GM18873 (cell line): ENCODE results near the gene EPDR1.

Experiments
- ATAC-seq: cut with Tn5 transposase; IDR thresholded peaks from one replicate; pipeline ENCODE4 v1.9.1; 2021; ENCODE audit warnings: mild to moderate bottlenecking, moderate library complexity, moderate number of reproducible peaks; ENCODE audit not compliant: unreplicated experiment, low FRiP score

EPDR1 gene

DNA sequence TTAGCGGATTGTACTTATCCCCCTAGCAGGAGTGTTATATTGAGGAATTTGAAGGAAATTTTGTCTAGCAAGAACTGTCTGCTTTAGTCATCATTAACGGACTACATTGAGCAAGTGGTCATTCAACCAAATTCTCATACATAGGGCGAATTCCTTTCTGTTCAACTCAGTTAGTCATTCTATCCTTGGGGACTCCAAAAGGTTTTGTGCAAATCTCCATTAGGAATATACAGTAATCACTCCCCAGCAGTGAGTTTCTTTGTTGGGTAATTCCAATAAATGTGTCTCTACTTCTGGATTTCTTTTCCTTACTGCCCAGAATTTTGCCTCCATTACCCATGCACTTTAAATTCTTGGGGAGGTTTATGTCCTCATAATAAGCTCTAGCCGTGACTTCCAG is 51.1 kb downstream of the EPDR1 start:
- ATAC-seq, result no peak

DNA sequence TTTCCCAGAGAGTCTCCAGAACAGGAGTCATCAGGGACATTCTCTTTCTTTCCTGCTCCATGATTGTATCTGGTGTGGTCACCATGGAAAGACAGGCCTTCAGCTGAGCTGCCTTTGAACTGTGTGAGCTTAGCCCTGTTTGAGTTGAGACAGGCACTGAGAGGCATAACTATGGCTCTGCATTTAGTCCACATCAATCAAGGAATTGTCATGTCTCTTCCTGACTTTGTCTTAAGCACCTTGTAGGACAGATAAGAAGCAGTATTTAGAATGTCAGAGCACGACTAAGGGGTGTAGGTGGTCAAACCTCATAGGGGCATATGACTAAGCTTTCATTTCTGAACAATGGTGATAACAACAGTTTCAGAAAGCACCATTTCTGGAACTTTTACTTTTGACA is 53.5 kb downstream of the EPDR1 start:
- no peak for ATAC-seq

DNA sequence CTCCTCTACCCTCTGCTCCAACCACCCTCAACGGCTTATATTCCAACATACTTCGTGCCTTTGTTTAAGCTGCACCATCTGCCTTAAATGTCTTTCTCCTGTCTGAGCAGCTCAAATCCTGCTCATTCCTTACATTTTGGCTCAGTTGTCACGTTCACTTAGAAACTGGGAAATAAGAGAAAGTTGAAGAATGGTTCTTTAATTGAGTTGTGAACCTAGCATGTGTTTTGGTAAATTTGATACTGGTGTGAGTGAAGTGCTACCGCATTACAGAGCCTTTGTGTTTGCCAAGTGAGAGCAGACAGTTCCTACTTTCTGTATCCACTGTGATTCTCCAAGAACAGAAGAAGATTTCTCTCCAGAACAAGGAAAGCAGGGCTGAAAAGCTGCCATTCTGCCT is 54.3 kb downstream of the EPDR1 start:
- no peak for ATAC-seq

DNA sequence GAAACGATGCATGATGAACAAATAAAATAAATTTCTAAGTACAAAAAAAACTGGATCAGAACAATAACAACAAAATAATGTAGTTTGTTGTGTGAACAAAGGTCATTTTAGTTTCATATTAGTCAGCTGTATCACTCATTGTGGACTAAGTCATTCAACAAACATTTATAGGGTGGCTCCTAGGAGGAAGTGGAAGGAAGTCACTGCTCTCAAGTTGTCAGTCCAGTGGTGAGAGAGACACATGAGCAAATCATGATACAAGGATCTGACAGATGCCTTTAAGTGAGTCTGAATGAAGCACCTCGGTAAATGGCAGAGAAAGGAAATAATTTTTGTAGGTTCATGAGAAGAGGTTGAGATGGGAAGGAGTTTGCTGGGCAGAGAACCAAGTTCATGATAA is 56.8 kb downstream of the EPDR1 start:
- ATAC-seq, result no peak

DNA sequence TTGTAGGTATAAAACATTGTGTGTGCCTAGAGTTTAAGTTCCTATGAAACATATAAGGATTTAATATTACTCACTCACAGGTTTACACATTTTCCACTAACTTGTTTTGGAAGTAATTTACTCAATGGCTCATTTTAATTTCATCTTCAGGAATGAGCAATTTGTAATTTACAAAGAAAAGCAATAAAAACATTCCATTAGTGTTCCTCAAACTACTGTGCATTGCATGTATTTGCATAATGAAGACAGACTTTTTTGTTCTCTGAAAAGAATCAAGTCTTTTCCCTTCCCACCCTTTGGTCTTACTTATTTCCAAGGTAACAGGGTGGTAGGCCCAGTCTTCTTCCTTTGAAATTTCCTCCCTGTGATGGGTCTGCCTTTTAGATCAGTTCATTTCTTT is 61.2 kb downstream of the EPDR1 start:
- no peak for ATAC-seq

DNA sequence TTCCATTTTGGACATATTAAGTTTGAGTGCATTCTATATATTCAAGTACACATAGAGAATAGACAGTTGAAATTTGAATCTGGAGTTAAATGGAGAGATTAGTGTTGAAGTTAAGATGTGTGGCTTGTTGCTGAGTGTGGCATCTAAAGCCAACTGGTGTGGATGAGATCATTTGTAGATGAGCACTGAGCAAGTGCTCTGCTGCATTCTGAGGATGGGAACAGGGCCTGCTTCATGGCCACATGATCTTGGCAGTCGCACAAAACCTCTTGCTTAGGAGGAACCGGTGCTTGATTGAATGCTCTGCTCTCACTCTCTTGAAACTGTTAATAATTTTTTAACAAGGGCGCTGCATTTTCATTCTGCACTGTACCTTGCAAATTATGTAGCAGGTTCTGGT is 62.0 kb downstream of the EPDR1 start:
- no peak for ATAC-seq

DNA sequence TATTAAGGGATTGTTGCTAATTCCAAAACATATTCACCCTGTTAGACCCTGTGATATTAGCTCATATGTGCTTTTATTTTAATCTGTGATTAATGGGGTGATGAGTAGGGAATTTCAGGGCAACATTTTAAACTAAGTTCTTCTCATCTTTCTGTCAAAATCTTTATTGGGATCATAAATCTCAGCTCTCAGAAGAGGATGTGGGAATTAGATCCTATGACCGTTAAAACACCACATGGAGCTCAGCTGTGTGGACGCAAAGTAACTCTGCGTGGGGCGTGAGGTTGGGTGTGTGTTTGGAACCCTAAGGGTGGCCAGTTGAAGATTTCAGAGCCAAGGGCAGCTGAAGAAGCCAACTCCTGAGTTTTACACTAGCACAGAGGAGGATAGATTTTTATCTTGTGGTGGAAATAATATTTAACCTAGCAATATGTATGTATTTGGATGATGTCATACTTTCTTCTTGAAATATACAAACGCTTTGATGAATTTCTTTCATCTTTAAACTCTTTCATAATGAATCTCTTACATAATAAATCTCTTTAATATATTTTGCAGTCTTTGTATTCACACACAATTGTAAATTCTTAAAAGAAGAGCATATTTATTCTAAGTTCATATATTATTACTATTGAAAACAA is 64.4 kb downstream of the EPDR1 start:
- ATAC-seq, result no peak

DNA sequence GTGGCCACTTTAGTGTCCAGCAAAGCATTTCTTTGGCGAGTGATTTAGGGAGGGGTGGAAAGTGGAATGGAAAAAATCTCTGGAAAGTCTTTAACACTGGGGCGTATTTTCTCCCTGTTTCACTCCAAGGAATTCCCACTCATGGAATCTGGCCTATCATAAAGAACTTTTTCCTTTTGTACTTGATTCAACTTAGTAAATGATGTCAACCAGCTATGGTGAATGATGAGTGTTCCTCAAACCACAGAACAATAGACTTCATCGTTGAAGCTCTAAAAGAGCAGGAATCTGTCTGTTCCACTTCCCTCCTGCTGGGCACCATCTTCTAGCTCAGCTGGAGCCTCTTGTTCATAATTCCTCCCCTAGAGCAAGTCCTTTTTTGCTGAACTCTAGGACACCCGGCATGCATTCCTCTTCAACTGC is 66.5 kb downstream of the EPDR1 start:
- ATAC-seq, result no peak

DNA sequence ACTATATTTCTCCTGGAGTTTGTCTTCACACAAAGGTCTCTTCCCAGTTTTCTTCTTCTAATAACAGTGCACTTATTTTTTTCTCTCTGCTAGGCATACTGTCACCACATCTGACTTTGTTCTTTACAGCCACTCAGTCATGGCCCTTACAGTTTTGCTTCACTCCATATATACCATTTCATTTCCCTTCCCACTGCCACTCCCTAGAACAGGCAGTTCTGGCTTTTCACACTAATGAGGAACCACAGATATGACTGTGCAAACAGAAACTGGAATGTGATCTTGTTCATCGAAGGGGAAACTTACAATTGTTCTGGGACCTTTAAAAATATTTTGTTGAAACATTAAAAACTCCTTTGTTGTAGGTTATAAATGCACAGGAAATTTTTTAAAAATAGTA is 67.3 kb downstream of the EPDR1 start:
- ATAC-seq, result no peak

DNA sequence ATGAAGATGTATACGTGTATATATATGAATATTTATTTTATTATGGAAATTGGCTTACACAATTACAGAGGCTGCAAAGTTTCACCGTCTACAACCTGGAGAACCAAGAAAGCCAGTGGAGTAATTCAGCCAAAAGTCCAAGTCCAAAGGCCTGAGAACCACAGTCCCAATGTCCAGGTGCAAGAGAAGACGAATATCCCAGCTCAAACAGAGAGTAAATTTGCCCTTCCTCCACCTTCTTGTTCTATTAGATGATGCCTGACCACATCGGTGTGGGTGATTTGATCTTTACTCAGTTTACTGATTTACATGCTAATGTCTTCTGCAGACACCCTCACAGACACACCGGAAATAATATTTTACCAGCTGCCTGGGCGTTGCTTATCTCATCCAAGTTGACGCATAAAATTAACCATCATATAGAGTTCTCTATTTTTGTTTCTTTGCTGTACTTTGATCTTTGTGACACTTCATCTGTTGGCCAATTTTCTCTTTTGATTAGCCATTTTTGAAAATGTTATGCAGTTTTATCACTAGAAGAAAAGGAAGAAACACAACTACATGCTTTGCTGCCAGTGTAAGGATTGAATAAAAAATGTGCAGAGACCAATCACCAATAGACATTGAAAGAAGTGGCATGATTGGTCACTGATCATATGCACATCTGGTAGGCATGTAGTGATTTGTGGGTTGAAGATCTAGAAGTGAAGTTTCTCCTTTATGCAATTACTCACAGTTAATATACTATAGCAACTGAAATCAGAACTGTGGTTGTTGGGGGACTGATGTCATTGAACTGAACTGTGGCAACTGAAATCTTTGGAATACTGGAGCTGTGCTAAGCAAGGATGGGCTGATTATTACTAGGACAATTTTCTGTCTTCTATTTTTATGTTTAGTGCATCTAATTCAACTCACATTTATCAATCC is 68.5 kb downstream of the EPDR1 start:
- ATAC-seq, result no peak

DNA sequence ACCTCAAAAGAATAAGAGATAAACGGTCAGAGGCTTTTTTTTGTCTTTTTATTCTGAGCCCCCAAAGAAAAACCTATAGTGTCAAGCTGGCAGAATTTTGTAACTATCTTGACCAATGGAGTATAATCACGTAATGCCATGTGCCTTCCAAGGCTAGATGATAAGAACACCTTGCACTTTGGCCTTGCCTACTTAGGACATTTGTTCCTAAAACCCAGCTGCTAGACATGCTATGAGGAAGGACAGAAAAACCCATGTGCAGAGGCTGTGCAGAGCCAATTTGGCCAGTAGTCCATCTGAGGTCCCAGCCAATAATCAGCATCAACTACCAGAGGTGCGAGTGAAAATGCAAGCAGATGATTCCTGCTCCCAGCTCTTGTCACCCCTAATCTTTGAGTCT is 69.9 kb downstream of the EPDR1 start:
- ATAC-seq, result no peak

DNA sequence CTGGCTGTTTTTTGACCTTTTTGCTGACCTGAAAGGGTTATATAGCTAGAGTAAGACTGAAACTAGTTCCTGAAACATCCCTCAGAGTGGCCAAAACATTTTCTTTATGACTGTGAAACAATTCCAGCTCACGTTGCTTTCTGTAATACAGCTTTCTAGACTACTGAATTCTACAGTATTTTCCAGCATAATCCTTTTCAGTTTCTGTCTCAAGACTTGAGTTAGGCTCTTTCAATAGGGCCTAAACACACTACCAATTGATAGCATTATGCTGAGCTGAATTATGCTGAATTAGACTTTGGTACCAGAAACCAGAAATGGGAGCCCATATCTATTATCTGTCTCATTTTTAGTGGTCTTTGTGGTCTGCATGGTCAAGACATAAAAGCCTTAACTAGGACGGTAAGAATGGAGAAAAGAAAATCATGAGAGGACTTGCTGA is 72.6 kb downstream of the EPDR1 start:
- ATAC-seq, result no peak

DNA sequence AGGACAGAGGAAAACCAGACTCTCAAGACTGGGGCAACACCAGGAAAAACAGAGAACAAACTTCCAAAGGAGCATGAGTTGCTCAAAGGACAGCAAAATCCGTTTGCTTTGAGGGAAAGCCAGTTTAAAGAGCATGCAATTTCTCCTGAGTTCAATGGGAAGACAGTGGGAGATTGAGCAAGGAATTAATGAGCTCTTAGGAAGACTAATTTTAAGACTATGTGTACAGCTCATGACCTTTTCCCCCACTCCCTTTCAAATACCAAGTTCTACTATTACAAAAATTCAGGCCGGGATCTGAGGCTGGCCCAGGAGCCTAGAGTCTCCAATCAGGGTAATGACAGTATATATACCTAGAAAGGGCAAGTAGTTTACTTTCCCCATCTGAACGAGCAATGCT is 79.2 kb downstream of the EPDR1 start:
- no peak for ATAC-seq

DNA sequence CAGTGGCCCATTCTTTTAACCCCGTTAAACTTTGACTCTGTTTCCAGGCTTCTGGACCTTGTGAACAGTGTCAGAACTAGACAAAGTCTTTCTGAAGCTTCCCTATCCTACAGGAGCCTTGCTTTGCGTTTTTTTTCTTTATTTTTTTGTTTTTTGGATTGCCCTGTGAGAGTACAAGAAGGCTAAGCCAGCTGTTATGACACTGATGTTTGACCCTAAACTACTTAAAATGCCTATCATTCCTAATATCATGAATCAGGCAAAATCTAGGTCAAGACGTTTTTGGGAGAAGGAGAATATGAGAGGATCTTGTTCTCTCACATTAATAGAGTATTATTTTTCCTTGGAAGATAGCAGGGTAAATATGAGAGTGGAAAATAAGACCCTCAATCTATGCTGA is 79.8 kb downstream of the EPDR1 start:
- no peak for ATAC-seq
